Panc1 (cell line): ENCODE results near the gene SLC35E2B. TPM values are rescaled to one million over a fixed set of nuclear protein-coding genes. Genes with fewer than 3 reads are reported as not detected.
"Not testable (repeated sequence)": the region's sequence is repeated elsewhere in the genome, so short reads cannot be mapped to it uniquely, and the experiment has no call there.

Experiments
- ATAC-seq: fragments of 200-7000 bp; cut with Tn5 transposase; 2 replicates; pipeline ENCODE4 v1.9.1; 2020; ENCODE audit warnings: mild to moderate bottlenecking, moderate library complexity
- BruUV-seq: library from RNA; stranded (reverse); fragments of 400-500 nt; replicated peaks from 2 replicates; lab custom pipeline; 2021; lab: Mats Ljungman, UMichigan
- CTCF ChIA-PET: fragments of 300-600 bp; sonication (Branson Sonifier 250); formaldehyde crosslinking; loops from one replicate; lab custom pipeline; 2022; ENCODE audit warnings: antibody characterized with exemption; lab: Charles Lee
- POLR2A ChIA-PET: fragments of 300-600 bp; sonication (Branson Sonifier 250); formaldehyde crosslinking; loops from one replicate; lab custom pipeline; 2022; ENCODE audit warnings: antibody characterized with exemption; lab: Charles Lee
- DNase-seq: peaks from one replicate; pipeline ENCODE4 v3.0.0-alpha.2; 2010; ENCODE audit warnings: low read depth, low spot score
- H3K27ac ChIP-seq: 2 replicates; pipeline ENCODE4 v1.5.1; 2011; ENCODE audit warnings: mild to moderate bottlenecking, low read length, inconsistent platforms
- H3K27me3 ChIP-seq: fragments of 200-500 bp; sonication (Bioruptor generic); 2 replicates; pipeline ENCODE4 v1.6.0; 2014; ENCODE audit warnings: low read length, inconsistent platforms; ENCODE audit not compliant: control insufficient read depth, insufficient read depth
- H3K36me3 ChIP-seq: fragments of 200-500 bp; sonication (Bioruptor generic); 2 replicates; pipeline ENCODE4 v1.5.1; 2014; ENCODE audit warnings: inconsistent platforms, mild to moderate bottlenecking, low read length, moderate library complexity; ENCODE audit not compliant: control insufficient read depth, insufficient read depth
- H3K4me1 ChIP-seq: 2 replicates; pipeline ENCODE4 v1.5.1; 2011; ENCODE audit warnings: inconsistent platforms, mild to moderate bottlenecking, low read length, moderate library complexity; ENCODE audit not compliant: control insufficient read depth, insufficient read depth
- H3K4me3 ChIP-seq, 2 experiments: 2 replicates each; pipeline ENCODE4 v1.5.1; 2011 to 2012; ENCODE audit warnings: low read depth in 2 of 2, low read length in 2 of 2, mild to moderate bottlenecking in 2 of 2, inconsistent platforms in 1 of 2, moderate library complexity in 1 of 2
- H3K9me3 ChIP-seq: fragments of 200-500 bp; sonication (Bioruptor generic); 2 replicates; pipeline ENCODE4 v1.5.1; 2014; ENCODE audit warnings: low read depth, mild to moderate bottlenecking, inconsistent platforms, low read length, moderate library complexity; ENCODE audit not compliant: control insufficient read depth, insufficient read depth
- in situ Hi-C: cut with HindIII; loops from 2 replicates; pipeline ENCODE4 v1.10.0; 2016; ENCODE audit warnings: low sequenced_read_pairs, low pct_unique_long_range_greater_than_20kb
- intact Hi-C: fragments of 100-400 bp; cut with micrococcal nuclease; formaldehyde crosslinking; loops from one replicate; pipeline ENCODE4 v1.10.0; 2022; ENCODE audit not compliant: unreplicated experiment
- total RNA-seq: library from RNA; stranded (reverse); gene quantifications from one replicate; pipeline ENCODE4 v1.2.1, GENCODE V29; 2021; ENCODE audit not compliant: unreplicated experiment

Gene SLC35E2B
- total RNA-seq, 1 experiment from 2014 or later = 75.7 TPM

DNA sequence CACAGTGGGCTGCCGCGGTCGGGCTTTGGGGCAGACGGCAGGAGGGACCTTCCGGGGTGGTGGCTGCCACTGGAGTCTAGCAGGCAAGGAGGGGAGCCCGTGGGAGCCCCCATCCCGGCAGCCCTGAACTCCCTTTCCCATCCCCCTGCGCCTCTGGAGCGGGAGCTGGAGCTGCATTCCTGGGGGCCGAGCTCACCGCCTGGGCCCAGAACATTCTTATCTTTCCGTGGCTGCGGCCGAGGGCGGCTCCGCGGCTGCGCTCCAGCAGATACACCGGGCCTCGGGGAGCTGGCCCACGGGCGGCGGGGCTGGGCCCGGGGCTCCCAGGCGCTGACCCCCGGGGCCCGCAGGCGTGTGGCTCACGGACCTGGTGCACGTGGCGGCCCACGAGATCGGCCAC lies 8.0 kb upstream of the SLC35E2B start:
- POLR2A ChIA-PET, CTCF ChIA-PET, ATAC-seq, H3K4me3 ChIP-seq, H3K27me3 ChIP-seq, H3K4me1 ChIP-seq, intact Hi-C loops, H3K9me3 ChIP-seq, H3K36me3 ChIP-seq, DNase-seq, BruUV-seq, in situ Hi-C loops, H3K27ac ChIP-seq: not testable (repeated sequence)

DNA sequence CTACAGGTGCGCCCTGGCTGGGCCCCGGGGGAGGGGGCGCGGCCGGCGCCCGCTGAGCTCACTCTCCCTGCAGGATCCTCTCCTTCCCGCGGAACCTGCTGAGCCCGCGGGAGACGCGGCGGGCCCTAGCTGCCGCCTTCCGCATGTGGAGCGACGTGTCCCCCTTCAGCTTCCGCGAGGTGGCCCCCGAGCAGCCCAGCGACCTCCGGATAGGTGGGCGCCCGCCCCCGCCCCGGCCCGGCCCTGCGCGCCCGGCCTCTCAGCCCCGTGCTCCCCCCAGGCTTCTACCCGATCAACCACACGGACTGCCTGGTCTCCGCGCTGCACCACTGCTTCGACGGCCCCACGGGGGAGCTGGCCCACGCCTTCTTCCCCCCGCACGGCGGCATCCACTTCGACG lies 7.5 kb upstream of the SLC35E2B start:
- H3K4me1 ChIP-seq, H3K27ac ChIP-seq, H3K9me3 ChIP-seq, POLR2A ChIA-PET, intact Hi-C loops, CTCF ChIA-PET, in situ Hi-C loops, ATAC-seq, H3K36me3 ChIP-seq, DNase-seq, BruUV-seq, H3K27me3 ChIP-seq, H3K4me3 ChIP-seq: not testable (repeated sequence)

DNA sequence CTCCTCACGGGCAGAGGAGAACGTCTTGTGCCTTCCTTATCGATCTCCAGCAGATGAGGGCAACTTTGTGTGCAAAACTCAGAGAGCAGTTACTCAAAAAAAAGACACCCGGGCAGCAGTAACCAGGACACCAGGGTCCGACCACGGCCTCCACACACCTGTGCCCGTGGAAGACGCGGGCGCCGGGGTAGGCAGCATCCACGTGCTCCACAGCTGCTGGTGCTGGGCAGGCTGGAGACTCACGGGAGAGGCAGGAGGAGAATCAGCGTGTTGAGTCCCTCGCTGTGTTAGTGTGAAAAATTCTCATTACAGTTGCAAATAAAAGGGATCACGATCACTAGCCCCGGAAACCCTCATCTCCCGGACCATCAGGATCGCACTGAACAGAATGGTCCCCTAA lies 6.5 kb upstream of the SLC35E2B start:
- DNase-seq, in situ Hi-C loops, CTCF ChIA-PET: not testable (repeated sequence)

DNA sequence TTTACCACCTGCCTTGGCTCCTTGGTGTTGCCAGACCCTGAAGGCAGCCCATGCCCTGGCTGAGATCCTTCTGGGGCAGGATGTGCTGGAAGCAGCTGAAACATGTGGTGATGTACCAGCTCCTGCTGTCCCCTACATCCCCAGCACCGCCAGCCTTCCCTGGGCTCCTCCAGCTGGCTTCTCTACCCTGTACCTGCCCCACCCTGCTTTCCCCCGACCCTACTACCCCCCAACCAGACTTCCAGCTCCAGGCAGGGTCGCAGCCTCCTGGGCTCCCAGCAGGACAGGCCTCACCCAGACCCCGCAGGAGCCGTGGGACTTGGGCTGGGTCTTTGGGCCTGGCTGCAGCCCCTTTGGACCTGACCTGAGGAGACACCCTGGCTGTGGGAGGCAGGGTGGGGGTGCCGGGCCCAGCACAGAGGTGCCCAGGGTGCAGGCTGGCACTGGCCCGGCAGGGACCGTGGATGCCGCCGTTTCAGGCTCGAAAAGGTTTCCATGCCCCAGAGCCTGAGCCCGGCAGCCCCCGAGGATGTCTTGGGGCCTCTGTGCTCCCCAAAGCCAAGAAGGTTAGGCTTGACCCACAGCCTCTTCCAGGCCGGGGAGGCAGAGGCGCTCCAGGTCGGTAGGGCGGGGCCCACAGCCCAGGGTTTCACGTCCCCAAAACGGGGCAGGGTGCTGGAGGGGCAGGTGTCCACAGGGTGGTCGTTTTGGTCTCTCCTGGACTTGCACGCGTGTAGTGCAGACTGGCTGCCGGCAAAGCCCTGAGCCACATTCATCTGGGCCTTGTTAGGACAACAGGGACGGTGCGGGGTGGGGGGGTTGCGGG lies 5.0 kb upstream of the SLC35E2B start:
- intact Hi-C loops, POLR2A ChIA-PET, H3K27ac ChIP-seq, H3K4me1 ChIP-seq, BruUV-seq, H3K4me3 ChIP-seq, H3K9me3 ChIP-seq, DNase-seq, CTCF ChIA-PET, H3K27me3 ChIP-seq, H3K36me3 ChIP-seq, in situ Hi-C loops, ATAC-seq: not testable (repeated sequence)

More for the DNA sequence above, 6.5 kb upstream of the SLC35E2B start:
- H3K27ac ChIP-seq, intact Hi-C loops, H3K4me1 ChIP-seq, BruUV-seq, H3K9me3 ChIP-seq, H3K4me3 ChIP-seq, ATAC-seq, POLR2A ChIA-PET, H3K27me3 ChIP-seq, H3K36me3 ChIP-seq: not testable (repeated sequence)

DNA sequence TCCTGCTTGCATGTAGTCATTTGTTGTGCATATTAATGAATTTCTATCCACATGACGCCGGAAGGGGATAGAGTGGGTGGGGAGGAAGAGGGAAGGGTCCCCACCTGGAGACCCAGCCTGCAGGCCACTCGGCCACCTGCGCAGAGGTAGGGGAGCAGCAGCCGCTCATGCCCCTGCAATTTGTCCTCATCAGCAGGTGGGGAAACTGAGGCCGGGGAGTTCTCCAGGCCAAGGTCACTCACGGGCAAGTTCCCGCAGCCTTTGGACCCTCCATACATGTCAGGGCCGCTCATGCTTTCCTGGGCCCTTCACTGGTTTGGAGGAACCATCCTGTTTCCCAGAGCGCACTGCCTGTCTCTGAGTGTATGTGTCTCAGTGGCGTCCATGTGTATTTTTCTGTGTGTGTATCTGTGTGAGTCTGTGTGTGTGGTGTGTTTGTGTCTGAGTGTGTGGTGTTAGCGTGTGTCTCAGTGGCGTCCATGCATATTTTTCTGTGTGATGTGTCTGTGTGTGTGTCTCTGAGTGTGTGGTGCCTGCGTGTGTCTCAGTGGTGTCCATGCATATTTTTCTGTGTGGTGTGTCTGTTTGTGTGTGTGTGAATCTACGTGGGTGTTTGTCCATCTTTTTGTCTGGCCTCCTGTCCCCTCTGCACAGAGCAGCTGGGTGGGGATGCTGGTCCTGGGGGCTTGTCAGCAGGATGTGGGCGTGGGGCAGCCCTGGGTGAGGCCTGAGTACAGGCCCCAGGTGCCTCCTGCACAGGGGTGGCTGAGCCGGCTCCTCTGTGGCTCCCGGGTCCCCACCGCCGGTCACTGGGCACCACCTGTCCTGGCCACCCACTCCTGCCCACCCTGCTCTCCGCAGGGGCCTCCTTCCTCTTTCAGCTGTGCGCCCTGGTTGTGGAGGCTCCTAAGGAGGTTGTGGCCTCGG lies 4.1 kb upstream of the SLC35E2B start:
- H3K36me3 ChIP-seq, POLR2A ChIA-PET: not testable (repeated sequence)

DNA sequence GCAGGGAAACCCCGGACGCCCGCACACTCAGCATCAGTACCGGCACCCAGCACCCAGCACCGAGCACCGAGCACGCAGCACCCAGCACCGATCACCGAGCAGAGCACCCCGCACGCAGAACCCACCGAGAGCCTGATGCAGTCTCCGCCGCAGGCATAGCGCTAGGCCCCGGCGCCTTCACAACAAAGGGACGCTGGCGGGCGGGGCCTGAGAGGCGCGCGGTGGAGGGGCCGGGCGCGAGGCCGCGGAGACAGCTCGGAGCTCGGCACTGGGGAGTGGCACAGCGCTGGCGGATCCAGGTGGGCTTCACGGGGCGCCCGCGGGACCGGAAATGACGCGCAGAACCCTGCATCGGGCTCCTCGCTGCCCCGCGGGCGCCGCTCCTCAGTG lies 276 bp downstream of the SLC35E2B start:
- H3K27me3 ChIP-seq, CTCF ChIA-PET, BruUV-seq, in situ Hi-C loops, H3K4me1 ChIP-seq, DNase-seq, POLR2A ChIA-PET, intact Hi-C loops, H3K36me3 ChIP-seq, H3K9me3 ChIP-seq: not testable (repeated sequence)
- peak overlapping the region; percentile 70; the same call in 1 of the 2 replicates for H3K27ac ChIP-seq
- peak overlapping the region; percentile 45 to 46 for H3K4me3 ChIP-seq
- ATAC-seq = peak; percentile 79

More for the DNA sequence above, 4.1 kb upstream of the SLC35E2B start:
- H3K9me3 ChIP-seq, CTCF ChIA-PET, H3K4me3 ChIP-seq, ATAC-seq, H3K27ac ChIP-seq, H3K27me3 ChIP-seq, intact Hi-C loops, in situ Hi-C loops, H3K4me1 ChIP-seq, BruUV-seq, DNase-seq: not testable (repeated sequence)

DNA sequence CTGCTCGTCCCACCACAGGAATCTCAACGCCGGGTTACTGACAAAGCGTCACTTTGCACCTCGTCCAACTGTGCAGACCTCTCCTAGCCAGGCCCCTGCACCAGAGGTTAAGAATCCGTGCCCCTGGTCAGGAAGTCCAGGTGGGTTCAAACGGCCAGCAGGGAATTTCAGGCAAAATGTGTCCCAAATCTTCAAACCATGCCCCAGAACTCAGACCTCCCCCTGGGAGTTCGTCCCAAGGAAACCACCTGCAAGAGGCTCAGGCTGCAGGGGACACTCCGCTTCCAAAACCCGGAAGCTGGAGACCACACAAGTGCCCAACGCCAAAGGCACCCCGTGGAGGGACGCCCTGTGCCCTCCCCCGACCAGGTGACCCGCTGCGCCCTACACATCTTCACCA lies 1.2 kb downstream of the SLC35E2B start:
- H3K4me3 ChIP-seq = peak overlapping the region; percentile 20 to 37; a peak in 2 of 4 replicates
- H3K4me1 ChIP-seq = peaks cover 11% of the 10 kb centered on the region
- BruUV-seq, DNase-seq, CTCF ChIA-PET, POLR2A ChIA-PET, H3K27me3 ChIP-seq, intact Hi-C loops, ATAC-seq, H3K36me3 ChIP-seq, H3K9me3 ChIP-seq, H3K27ac ChIP-seq, in situ Hi-C loops: not testable (repeated sequence)
